GM18858 (cell line): ENCODE data around the gene NF1.
"Not testable (repeated sequence)": the region's sequence is repeated elsewhere in the genome, so short reads cannot be mapped to it uniquely, and the experiment has no call there.

Source experiments
- ATAC-seq: cut with Tn5 transposase; IDR thresholded peaks from one replicate; pipeline ENCODE4 v1.9.1; 2021; ENCODE audit not compliant: unreplicated experiment

The NF1 gene

DNA sequence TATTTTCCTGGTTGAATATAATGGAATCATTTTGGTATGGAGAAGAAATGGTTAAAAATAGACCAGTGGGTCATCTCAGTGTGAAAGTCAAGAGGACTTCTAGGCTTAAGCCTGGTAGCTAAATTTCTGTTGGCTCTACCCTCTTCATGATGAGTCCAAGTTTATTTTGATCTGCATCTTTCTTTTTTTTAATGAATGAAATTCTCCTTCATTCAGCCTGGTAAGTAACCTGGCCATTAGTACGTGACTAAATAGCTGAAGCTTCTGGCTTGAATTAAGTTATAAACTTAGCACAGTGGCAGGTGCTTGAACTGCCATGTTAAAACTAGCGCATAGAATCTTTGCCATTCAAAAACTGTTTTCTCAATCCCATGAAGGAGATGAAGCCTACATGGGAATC is 28.0 kb downstream of the NF1 start:
- no peak for ATAC-seq

DNA sequence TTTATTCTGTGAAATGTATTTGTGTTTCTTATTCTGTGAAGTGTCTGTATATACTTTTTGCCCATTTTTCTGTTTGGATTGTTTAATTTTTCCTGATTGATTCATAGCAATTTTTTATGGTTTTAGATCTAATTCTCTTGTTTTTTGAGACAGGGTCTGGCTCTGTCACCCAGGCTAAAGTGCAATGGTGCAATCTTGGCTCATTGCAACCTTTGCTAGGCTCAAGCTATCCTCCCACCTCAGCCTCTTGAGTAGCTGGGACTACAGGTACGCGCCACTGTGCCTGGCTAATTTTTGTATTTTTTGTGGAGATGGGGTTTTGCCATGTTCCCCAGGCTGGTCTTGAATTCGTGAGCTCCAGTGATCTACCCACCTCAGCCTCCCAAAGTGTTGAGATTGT is 31.5 kb downstream of the NF1 start:
- ATAC-seq, result no peak

DNA sequence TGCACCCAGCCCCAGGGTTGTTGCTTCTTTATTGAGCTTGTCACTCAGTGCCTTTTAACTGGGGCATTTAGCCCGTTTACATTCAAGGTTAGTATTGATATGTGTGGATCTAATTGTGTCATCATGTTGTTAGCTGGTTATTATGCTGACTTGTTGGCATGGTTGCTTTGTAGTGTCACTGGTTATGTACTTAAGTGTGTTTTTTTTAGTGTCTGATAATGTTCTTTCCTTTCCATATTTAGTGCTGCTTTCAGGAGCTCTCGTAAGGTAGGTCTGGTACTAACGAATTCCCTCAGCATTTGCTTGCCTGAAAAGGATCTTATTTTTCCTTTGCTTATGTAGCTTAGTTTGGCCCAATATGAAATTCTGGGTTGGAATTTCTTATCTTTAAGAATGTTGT is 33.5 kb downstream of the NF1 start:
- no peak for ATAC-seq

DNA sequence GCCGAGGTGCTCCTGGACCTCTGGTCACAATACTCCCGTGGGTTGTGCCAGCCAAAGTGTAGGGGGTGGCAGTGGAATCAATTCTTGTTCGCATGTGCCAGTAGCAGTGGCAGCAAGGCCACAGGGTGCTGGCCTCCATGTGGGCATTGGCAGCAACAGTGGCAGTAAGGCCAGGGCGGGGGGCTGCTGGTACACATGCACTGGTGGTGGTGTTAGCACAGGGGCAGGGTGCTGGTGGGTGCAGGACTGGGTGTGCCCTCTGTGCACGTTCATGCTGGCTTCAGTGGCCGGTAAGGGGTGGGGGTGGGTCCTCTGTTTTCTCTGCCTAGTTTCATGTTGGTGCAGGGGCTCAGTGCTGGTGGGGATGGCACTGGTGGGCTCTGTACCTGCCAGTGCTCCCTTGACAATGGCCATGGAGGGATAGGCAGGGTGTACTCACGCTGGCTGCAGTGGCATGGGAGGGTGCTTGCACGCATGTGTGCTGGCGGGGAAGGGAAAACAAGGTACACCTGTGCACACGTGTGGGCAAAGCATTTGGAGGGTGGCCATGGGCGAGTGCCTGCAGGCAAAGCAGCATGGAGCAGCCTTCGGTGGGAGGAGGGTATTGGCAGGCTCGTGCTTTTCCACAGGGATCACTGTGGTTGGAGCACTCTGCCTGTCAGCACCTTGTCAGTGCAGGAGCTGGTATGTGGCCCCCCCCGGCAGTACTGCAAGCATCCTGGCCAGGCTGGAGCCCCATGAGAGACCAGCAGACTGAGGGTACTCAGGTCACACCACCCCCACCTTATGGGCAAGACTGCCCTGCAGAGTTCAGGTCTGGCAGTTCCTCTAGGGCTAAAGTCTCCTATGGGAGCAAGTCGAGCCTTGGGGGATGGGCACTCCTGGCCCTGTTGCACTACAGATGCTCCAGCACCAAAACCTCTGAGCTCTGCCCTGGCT is 35.8 kb downstream of the NF1 start:
- no peak for ATAC-seq

DNA sequence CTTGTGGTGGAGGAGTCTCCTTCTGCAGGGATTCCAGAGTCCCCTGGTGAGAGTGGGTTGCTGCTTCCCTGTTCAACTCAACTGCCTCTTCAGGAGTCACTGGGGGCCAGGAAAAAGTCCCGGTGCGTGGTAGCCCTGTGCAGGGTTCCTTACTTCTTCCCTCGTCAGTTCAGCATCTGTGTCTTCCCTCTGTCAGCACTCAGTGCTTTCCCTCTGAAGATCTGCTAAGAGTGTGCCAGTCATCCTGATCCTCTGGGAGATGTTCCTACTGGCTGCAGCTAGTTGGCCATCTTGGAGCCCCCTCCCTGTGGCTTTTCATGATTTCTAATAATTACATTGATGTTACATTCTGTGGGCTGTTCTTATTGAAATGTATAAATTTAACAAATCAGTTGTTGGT is 36.5 kb downstream of the NF1 start:
- ATAC-seq, result no peak

DNA sequence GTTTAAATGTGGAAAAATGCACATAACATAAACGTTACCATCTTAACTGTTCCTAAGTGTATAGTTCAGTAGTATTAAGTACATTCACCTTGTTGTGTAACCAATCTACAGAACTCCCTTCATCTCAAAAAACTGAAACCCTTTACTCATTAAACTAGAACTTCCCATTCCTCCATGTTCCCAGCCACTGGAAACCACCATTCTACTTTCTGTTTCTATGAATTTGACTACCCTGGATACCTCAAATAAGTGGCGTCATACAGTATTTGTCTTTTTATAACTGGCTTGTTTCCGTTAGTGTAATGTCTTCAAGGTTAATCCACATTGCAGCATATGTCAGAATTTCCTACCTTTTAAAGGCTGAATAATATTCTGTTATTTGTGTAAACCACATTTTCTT is 38.2 kb downstream of the NF1 start:
- no peak for ATAC-seq

DNA sequence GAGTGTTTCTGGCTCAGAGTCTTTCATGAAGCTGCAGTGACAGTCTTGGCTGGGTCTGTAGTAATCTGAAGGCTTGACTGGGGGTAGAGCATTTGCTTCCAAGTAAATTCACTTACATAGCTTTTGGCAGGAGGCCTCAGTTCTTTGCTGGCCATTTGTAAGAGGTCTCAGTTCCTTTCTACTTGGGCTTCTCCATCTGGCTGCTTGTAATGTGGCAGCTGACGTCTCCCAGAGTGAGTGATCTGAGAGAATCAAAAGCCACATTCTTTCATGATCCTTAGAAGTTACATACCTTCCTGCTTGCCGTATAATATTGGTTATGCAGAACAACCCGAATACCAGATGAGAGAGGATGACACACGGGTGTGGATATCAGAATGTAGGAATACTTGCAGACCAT is 39.8 kb downstream of the NF1 start:
- no peak for ATAC-seq

DNA sequence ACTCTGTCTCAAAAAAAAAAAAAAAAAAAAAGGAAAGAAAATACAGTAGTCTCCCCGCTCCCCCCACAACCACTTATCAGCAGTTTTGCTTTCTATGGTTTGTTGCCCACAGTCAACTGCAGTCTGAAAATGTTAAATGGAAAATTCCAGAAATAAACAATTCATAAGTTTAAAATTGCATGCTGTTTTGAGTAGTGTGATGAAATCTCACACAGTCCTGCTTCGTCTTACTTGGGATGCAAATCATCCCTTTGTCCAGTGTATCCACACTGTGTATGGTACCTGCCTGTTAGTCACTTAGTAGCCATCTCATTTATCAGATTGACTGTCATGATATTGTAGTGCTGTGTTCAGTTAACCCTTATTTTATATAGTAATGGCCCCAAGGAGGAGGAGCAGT is 41.5 kb downstream of the NF1 start:
- ATAC-seq, result no peak

DNA sequence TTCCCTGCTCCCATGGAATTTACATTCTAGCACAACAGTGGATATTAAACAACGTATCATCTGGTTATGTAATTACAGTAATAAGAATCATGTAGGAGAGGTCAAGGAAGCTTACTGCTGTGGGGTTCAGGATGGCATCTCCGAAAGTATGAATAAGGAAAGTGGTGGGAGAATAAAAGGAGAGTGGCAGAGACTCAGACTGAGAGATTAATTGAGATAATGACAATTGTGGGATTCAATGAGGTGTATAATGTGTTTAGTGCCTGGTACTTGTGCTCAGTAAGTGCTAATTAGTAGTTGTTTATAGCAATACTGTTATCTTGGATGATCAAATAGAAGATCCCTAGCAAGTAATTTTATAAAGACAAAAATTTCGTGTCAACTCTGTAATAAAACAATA is 45.3 kb downstream of the NF1 start:
- ATAC-seq, result no peak

DNA sequence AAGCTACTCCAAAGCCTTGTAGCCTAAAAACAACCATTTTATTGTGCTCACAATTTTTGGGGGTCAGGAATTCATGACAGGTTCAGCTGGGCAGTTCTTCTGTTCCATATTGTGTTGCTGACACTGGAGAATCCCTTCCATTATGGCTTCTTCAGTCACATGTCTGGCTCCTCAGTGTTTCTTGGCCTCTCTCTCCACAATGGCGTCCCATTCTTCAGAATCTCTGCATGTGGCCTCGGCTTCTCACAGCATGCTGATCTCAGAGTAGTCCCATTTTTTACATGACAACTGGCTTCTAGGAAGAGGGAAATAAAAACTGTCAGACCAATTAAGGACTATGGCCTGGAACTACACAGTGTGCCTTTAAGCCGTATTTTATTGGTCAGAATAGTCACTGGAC is 49.7 kb downstream of the NF1 start:
- no peak for ATAC-seq

DNA sequence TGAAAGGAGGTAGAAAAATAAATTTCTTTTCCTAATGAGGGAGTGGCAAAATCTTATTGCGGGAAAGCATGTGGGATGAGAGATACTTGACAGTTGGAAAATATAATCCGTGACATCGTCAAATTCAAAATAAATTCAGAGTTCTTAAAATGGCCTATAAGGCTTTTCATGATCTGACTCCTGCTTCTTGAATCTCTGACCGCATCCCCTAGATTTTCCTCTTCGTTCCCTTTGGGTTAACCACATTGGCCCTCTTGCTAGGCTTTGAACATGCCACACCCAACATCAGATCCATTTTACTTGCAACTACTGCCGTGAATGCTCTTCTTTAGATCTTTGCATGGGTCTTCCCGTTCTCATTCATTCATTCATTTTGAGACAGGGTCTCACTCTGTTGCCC is 50.1 kb downstream of the NF1 start:
- ATAC-seq, result no peak

DNA sequence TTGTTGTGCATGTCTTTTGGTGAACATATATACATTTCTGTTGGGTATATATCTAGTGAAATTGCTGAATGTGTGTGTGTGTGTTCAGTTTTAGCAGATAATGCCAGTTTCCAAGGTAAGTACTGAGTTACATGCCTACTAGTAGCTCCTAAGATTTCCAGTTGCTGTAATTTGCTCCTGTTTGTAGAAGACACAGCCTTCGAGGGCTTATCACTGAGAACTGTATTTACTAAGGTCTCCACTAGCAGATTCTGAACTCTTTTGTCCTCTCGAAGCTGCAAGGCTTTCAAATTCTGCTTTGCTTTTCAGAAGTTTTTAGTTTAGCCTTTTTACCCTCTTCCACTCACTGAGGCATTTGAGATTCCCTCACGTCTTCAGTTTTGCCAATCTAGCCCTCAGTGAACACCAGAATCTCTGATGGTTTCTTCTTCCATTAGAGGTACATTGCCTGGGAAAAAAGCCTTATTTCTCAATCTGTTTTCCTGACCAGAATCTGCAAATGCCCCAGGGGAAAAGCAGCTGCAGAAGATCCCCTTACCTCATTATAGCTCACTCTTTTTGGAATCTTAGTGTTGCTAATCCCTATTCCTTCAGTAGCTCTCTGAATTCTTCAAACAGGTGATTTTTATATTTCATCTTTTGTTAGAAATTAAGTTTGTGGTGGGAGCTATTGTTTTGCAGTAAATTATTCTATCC is 52.9 kb downstream of the NF1 start:
- ATAC-seq, result no peak

DNA sequence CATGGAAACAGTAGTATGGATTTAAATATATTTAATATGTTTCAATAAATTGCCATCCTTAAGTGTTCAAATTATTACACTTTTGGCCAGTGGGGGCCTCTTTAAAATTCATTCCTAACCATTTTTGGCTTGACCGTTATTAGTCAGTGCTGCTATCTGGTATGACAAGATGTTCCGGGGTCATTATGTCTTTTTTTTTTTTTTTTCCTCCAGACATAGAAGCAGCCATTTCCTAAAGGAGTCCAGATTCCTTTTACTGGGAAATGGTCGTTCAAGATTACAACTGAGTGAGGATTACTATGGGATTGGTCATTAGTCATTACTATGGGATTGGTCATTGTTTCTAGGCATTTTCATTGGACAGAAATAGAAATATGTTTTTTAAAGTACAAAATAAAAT is 53.4 kb downstream of the NF1 start:
- ATAC-seq, result no peak

DNA sequence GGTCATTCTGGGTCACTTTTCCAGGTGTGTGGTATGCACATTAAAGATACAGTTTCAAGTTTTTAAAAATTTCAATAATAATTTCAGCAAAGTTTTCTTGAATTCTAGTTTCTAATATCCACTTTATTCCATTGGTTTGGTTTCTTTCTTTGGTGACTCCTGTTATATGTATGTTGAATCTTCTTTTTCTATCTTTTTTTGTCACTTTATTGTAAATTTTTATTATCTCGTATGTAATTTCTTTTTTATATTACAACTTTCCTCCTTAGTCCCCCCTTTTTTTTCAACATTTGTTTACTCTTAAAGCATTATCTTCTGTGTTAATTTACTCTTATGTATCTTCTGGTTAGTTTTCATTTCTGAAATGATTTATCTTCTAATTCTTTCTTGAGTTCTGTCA is 57.5 kb downstream of the NF1 start:
- no peak for ATAC-seq

DNA sequence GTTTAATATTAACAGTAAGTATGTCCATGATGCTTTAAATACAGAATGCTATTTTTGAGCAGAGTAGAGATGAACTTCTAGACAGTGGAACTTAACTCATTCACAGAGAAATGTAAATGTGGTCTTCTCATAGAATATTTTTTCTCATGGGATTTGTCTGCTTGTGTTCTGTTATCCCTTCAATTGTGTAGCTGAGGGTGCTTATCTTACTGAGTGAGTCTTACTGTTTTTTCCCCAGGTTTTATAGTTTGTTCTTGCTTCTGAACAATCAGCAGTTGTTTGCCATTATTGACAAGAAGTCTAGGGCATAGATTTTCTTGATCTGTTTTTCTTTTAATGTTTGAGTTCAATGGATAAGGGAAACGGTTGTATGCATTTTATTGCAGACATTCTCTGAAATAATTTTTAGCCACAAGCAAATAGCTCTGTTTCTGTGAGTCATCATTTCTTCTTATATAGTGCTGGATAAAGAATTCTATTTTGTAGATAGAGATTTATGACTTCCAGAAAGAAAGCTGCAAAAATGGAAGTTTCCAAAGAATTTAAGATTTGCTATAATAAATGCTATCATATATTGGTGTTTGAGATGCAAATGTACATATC is 60.5 kb downstream of the NF1 start:
- ATAC-seq, result no peak

DNA sequence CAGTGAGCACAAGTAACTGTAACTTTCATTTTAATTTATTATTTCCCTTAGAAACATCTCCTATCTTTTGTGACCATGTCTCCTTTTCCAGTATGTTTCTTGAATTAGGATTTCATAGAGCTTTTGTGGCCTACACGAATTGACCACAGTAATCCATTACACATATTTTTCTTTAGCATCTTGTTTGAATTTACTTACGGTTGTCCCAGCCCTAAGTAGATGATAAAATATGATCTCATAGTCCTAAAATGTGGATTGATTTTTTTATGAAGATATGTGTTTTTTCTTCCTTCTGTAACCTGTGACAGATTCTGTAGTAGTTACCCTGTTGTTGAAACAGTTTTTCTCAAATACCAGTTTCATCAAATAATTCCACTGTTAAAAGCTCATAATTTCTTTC is 61.5 kb downstream of the NF1 start:
- ATAC-seq, result no peak

DNA sequence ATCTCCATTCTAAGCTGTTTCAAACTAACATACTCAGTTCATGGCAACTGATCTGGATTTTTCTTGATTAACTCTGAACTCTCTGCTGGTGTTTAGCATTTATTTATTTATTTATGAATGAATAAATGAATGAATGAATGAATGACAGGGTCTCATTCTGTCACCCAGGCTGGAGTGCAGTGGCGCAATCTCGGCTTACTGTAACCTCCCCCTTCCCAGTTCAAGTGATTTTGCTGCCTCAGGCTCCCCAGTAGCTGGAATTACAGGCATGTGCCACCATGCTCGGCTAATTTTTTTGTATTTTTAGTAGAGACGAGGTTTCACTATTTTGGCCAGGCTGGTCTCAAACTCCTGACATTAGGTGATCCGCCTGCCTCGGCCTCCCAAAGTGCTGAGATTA is 62.1 kb downstream of the NF1 start:
- ATAC-seq, result not testable (repeated sequence)

DNA sequence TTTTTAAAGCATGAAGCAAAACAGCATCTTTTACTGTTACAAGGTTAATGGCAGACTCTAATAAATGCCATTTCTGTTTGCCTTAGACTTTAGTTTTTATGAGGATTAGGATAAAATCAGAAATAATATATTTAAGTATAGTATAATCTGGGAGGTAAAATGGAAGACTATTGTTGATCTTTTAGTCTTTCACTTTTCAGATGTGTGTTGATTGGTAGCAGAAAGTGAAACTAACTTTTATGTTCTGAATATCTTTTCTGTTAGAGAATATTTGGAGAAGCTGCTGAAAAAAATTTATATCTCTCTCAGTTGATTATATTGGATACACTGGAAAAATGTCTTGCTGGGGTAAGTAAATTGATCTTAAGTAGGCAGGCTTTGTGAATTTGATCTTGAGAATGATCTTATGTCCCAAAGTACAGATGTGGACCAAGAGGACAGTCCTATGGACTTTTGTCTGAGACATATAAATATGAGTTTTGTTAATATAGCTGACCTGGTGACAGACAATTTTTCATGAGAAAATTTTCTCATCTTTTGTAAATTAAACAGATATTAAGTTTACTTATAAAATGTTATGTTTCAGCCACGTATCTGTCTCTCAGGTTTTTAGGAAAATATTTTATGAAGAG is 64.1 kb downstream of the NF1 start:
- no peak for ATAC-seq

DNA sequence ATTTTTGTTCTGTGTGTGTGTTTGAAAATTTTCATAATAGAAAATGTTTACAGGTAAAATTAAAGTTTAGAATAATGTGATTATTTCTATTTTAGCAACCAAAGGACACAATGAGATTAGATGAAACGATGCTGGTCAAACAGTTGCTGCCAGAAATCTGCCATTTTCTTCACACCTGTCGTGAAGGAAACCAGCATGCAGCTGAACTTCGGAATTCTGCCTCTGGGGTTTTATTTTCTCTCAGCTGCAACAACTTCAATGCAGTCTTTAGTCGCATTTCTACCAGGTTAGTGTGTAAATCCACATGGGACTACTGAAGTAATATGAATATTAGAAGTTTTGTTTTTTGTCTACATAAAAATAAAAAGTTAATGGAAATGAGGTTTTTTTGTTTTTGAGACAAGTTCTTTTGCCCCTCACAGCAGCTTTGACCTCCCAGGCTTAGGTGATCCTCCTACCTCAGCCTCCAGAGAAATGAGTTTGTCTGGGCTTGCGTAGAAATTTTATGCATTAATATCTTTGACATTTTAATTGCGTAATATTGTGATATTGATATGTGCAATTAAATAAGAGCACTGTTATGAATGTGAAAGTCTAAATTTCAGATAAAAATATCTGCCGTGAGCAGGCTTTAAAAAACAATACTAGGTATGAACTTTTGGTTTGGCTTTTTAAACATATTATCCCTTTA is 68.5 kb downstream of the NF1 start:
- no peak for ATAC-seq

DNA sequence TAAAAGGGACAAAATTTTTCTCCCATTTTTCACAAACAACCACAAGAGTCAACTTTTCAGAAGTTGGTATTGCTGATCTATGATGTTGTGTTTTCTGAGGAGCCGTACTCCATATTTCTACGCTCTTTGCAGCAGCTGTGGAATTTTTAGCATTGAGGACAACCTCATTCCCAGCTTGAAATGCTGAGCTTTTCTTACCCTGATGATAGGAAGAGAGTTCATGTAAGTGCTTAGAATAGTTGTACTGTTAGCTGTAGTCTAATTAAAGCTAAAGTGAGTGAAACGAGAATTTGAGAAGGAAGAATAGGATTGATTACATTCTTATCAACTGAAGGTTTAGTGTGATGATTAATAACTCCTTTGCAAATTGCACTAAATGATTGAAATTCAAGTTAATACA is 72.3 kb downstream of the NF1 start:
- ATAC-seq, result no peak

DNA sequence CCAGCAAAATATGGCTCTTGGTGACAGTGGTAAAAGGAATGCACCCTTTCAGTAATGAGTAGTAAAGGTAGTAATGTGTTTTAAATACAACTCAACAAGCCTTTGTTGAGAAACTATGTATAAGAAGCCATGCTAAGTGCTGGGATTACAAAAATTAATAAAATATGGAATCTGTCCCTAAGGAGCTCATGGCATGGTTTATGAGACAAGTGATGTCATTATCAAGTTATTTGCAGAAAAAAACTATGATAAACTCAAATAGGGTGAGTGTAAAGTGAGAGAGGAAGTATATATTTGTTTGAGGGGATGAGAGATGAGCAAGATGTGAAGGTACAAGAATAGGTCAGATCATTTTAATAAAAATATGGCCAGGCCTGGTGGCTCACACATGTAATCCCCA is 76.9 kb downstream of the NF1 start:
- ATAC-seq, result no peak
